H1 (cell line): ENCODE results near the gene PLA2G4E. TPM values are rescaled to one million over a fixed set of nuclear protein-coding genes. Genes with fewer than 3 reads are reported as not detected.
A peak's percentile ranks its signal among the peaks of the same experiment; 100 is the strongest.

ENCODE experiments used
- CTCF ChIA-PET: fragments of 300-600 bp; sonication (Branson Sonifier 250); formaldehyde crosslinking; loops from one replicate; lab custom pipeline; 2021; ENCODE audit not compliant: partially characterized antibody; lab: Charles Lee
- POLR2A ChIA-PET: fragments of 300-600 bp; sonication (Branson Sonifier 250); formaldehyde crosslinking; loops from one replicate; lab custom pipeline; 2021; ENCODE audit warnings: inconsistent platforms; ENCODE audit not compliant: partially characterized antibody; lab: Charles Lee
- DNase-seq, 2 experiments: peaks; one replicate each; pipeline versions ENCODE4 v3.0.0 to v3.0.0-alpha.2; 2010 to 2022; ENCODE audit warnings: low spot score in 2 of 2, low read depth in 1 of 2, mixed read lengths in 1 of 2
- FAIRE-seq: peaks from 2 replicates; lab custom pipeline; 2011; peaks lifted over from hg19 to GRCh38; lab: Jason Lieb, UNC
- H2AFZ ChIP-seq: 2 replicates; pipeline ENCODE4 v1.8.1; 2012; ENCODE audit warnings: low read length, inconsistent platforms
- H2AK5ac ChIP-seq: 2 replicates; pipeline ENCODE4 v1.6.1; 2013; ENCODE audit warnings: low read depth, low read length
- H2BK120ac ChIP-seq: replicated peaks from 2 replicates; pipeline ENCODE3; 2013; ENCODE audit warnings: low read depth, low read length, inconsistent platforms
- H2BK12ac ChIP-seq: 2 replicates; pipeline ENCODE4 v1.6.1; 2013; ENCODE audit warnings: low read depth, low read length
- H2BK15ac ChIP-seq: 2 replicates; pipeline ENCODE4 v1.6.1; 2013; ENCODE audit warnings: low read length
- H2BK20ac ChIP-seq: 2 replicates; pipeline ENCODE4 v1.6.1; 2013; ENCODE audit warnings: low read length
- H2BK5ac ChIP-seq: 2 replicates; pipeline ENCODE4 v1.6.1; 2013; ENCODE audit warnings: low read depth, low read length
- H3K14ac ChIP-seq: 2 replicates; pipeline ENCODE4 v1.6.1; 2013; ENCODE audit warnings: inconsistent platforms; ENCODE audit not compliant: insufficient read length
- H3K18ac ChIP-seq: 2 replicates; pipeline ENCODE4 v1.6.1; 2013; ENCODE audit warnings: low read length; ENCODE audit errors: extremely low read depth
- H3K23ac ChIP-seq: 2 replicates; pipeline ENCODE4 v1.6.1; 2013; ENCODE audit warnings: inconsistent platforms; ENCODE audit not compliant: insufficient read length
- H3K23me2 ChIP-seq: 2 replicates; pipeline ENCODE4 v1.6.1; 2013; ENCODE audit warnings: low read depth, low read length
- H3K27ac ChIP-seq: 2 replicates; pipeline ENCODE4 v1.6.1; 2011; ENCODE audit warnings: low read depth, low read length, inconsistent platforms
- H3K27me3 ChIP-seq, 4 experiments: replicated peaks in 1 of 4; 1 replicate in 1 of 4; 2 replicates in 3 of 4; pipeline versions ENCODE4 v1.6.1 to v1.8.1; 2011 to 2013; ENCODE audit warnings: low read length in 3 of 4, mild to moderate bottlenecking in 3 of 4, inconsistent platforms in 2 of 4, mixed read lengths in 2 of 4, moderate library complexity in 1 of 4; ENCODE audit not compliant: control insufficient read depth in 3 of 4, insufficient read depth in 3 of 4; ENCODE audit errors: extremely low read depth in 1 of 4
- H3K36me3 ChIP-seq, 4 experiments: 2 replicates each; pipeline versions ENCODE4 v1.6.1 to v1.8.1; 2011 to 2013; ENCODE audit warnings: mild to moderate bottlenecking in 4 of 4, low read length in 3 of 4, moderate library complexity in 2 of 4, control low read depth in 1 of 4, inconsistent platforms in 1 of 4; ENCODE audit not compliant: insufficient read depth in 4 of 4, control insufficient read depth in 2 of 4
- H3K4ac ChIP-seq: replicated peaks from 2 replicates; pipeline ENCODE3; 2013; ENCODE audit warnings: low read length, low read depth, mixed read lengths, inconsistent platforms; ENCODE audit not compliant: insufficient read length
- H3K4me1 ChIP-seq, 4 experiments: replicated peaks in 1 of 4; 1 replicate in 1 of 4; 2 replicates in 3 of 4; pipeline versions ENCODE4 v1.6.1 to v1.8.1; 2011 to 2013; ENCODE audit warnings: low read length in 3 of 4, inconsistent platforms in 2 of 4, mixed read lengths in 1 of 4; ENCODE audit not compliant: insufficient read depth in 4 of 4, control insufficient read depth in 3 of 4
- H3K4me2 ChIP-seq, 2 experiments: 2 replicates each; pipeline versions ENCODE4 v1.6.1 to v1.8.1; 2011 to 2013; ENCODE audit warnings: low read depth in 2 of 2, low read length in 2 of 2, control low read depth in 1 of 2, inconsistent platforms in 1 of 2, mild to moderate bottlenecking in 1 of 2; ENCODE audit not compliant: insufficient read depth in 1 of 2
- H3K4me3 ChIP-seq, 4 experiments: fragments of 200-600, 300-600 bp in 1 of 4; sonication (generic), shearing (Covaris generic), sonication (Bioruptor Twin) in 1 of 4; 2 replicates each; pipeline versions ENCODE4 v1.5.1 to v1.8.1; 2011 to 2016; ENCODE audit warnings: low read length in 4 of 4, low read depth in 3 of 4, control low read depth in 2 of 4, inconsistent platforms in 2 of 4, mild to moderate bottlenecking in 2 of 4, mixed read lengths in 1 of 4, moderate library complexity in 1 of 4; ENCODE audit not compliant: insufficient read depth in 2 of 4; ENCODE audit errors: extremely low read depth in 1 of 4
- H3K56ac ChIP-seq: replicated peaks from 2 replicates; pipeline ENCODE3; 2013; ENCODE audit warnings: low read depth, mild to moderate bottlenecking, mixed read lengths, low read length, inconsistent platforms; ENCODE audit not compliant: insufficient read length
- H3K79me1 ChIP-seq: 2 replicates; pipeline ENCODE4 v1.6.1; 2013; ENCODE audit warnings: low read depth, low read length, control low read depth
- H3K79me2 ChIP-seq, 2 experiments: 2 replicates each; pipeline versions ENCODE4 v1.6.1 to v1.8.1; 2012 to 2013; ENCODE audit warnings: low read length in 2 of 2, mild to moderate bottlenecking in 2 of 2, inconsistent platforms in 1 of 2; ENCODE audit not compliant: insufficient read depth in 2 of 2, control insufficient read depth in 1 of 2
- H3K9ac ChIP-seq, 4 experiments: replicated peaks in 1 of 4; 1 replicate in 1 of 4; 2 replicates in 3 of 4; pipeline versions ENCODE4 v1.6.1 to v1.8.1; 2011 to 2013; ENCODE audit warnings: low read depth in 3 of 4, low read length in 3 of 4, control low read depth in 2 of 4, mild to moderate bottlenecking in 2 of 4, moderate library complexity in 2 of 4, inconsistent platforms in 1 of 4; ENCODE audit errors: extremely low read depth in 1 of 4
- H3K9me3 ChIP-seq, 2 experiments: 2 replicates each; pipeline versions ENCODE4 v1.6.1 to v1.8.1; 2012 to 2013; ENCODE audit warnings: mild to moderate bottlenecking in 2 of 2, moderate library complexity in 2 of 2, control low read depth in 1 of 2, inconsistent platforms in 1 of 2, low read depth in 1 of 2, low read length in 1 of 2, mixed read lengths in 1 of 2; ENCODE audit not compliant: insufficient read depth in 2 of 2
- H4K20me1 ChIP-seq, 2 experiments: replicated peaks in 1 of 2; 2 replicates each; pipeline versions ENCODE3 to v1.8.1; 2011 to 2013; ENCODE audit warnings: inconsistent platforms in 2 of 2, low read length in 2 of 2, mild to moderate bottlenecking in 1 of 2; ENCODE audit not compliant: insufficient read depth in 2 of 2, control insufficient read depth in 1 of 2
- H4K5ac ChIP-seq: 2 replicates; pipeline ENCODE4 v1.6.1; 2013; ENCODE audit warnings: low read length, low read depth, mixed read lengths, inconsistent platforms; ENCODE audit not compliant: insufficient read length
- H4K8ac ChIP-seq: 2 replicates; pipeline ENCODE4 v1.8.0; 2013; ENCODE audit warnings: mild to moderate bottlenecking, moderate library complexity, low read length, inconsistent platforms; ENCODE audit not compliant: insufficient read depth; ENCODE audit errors: extremely low read depth
- H4K91ac ChIP-seq: replicated peaks from 2 replicates; pipeline ENCODE3; 2013; ENCODE audit warnings: low read length, mixed read lengths, inconsistent platforms; ENCODE audit not compliant: insufficient read length
- BACH1 ChIP-seq: IDR thresholded peaks from 2 replicates; pipeline ENCODE4 v1.6.1; 2012; ENCODE audit warnings: low read length, improper control_type of control experiment
- BCL11A ChIP-seq, 2 experiments: IDR thresholded peaks; one replicate each; pipeline ENCODE4 v1.6.1; 2011; ENCODE audit warnings: low read depth in 2 of 2, low read length in 2 of 2, mild to moderate bottlenecking in 2 of 2
- BRCA1 ChIP-seq: IDR thresholded peaks from 2 replicates; pipeline ENCODE4 v1.6.1; 2012; ENCODE audit warnings: low read depth, low read length, improper control_type of control experiment
- CREB1 ChIP-seq: IDR thresholded peaks from 2 replicates; pipeline ENCODE4 v1.6.1; 2012; ENCODE audit warnings: inconsistent platforms
- E2F6 ChIP-seq: IDR thresholded peaks from 2 replicates; pipeline ENCODE4 v1.6.1; 2012; ENCODE audit warnings: inconsistent platforms
- EZH2 ChIP-seq: fragments of 200-600 bp; sonication (generic); IDR thresholded peaks from 2 replicates; pipeline ENCODE4 v1.7.1; 2012; ENCODE audit warnings: low read depth, mild to moderate bottlenecking, moderate library complexity, low read length, inconsistent platforms; ENCODE audit not compliant: severe bottlenecking
- HDAC6 ChIP-seq: IDR thresholded peaks from one replicate; pipeline ENCODE4 v1.7.1; 2012; ENCODE audit warnings: low read depth, mild to moderate bottlenecking, inconsistent platforms, low read length, moderate library complexity
- KDM1A ChIP-seq: fragments of 200-600, 300-600 bp; sonication (generic); IDR thresholded peaks from 2 replicates; pipeline ENCODE4 v1.7.1; 2016; ENCODE audit warnings: mild to moderate bottlenecking, low read length, borderline replicate concordance
- MAFK ChIP-seq: IDR thresholded peaks from 2 replicates; pipeline ENCODE4 v1.6.1; 2012; ENCODE audit warnings: low read depth, mild to moderate bottlenecking, improper control_type of control experiment, low read length
- NANOG ChIP-seq: IDR thresholded peaks from 2 replicates; pipeline ENCODE4 v1.6.1; 2011; ENCODE audit warnings: low read length, low read depth, mild to moderate bottlenecking, inconsistent platforms; ENCODE audit not compliant: insufficient read depth, poor library complexity, severe bottlenecking
- POLR2A ChIP-seq, 2 experiments: IDR thresholded peaks; 1 replicate in 1 of 2; 2 replicates in 1 of 2; pipeline ENCODE4 v1.6.1; 2011; ENCODE audit warnings: low read depth in 2 of 2, low read length in 2 of 2, mild to moderate bottlenecking in 2 of 2; ENCODE audit errors: control extremely low read depth in 1 of 2
- SP2 ChIP-seq: IDR thresholded peaks from 2 replicates; pipeline ENCODE4 v1.6.1; 2012; ENCODE audit warnings: mild to moderate bottlenecking, low read length, inconsistent platforms
- TAF1 ChIP-seq: IDR thresholded peaks from 2 replicates; pipeline ENCODE4 v1.6.1; 2011; ENCODE audit warnings: mild to moderate bottlenecking, low read depth, low read length
- TEAD4 ChIP-seq: IDR thresholded peaks from 2 replicates; pipeline ENCODE4 v1.6.1; 2012; ENCODE audit warnings: low read depth, low read length, inconsistent platforms, mixed read lengths
- WGBS, 2 experiments: shearing (Covaris generic) in 1 of 2; methylation state at CpG; one replicate each; pipeline versions ENCODE4 v1.1.6 to v1.1.7; 2013 to 2015; ENCODE audit warnings: low lambda C conversion rate in 2 of 2, mixed read lengths in 2 of 2, inconsistent platforms in 1 of 2, low coverage in 1 of 2, missing lambda C conversion rate in 1 of 2; ENCODE audit not compliant: insufficient replicate concordance in 2 of 2, insufficient coverage in 1 of 2, insufficient read length in 1 of 2; ENCODE audit errors: extremely low coverage in 1 of 2, missing lambda C conversion rate in 1 of 2; 5-methylcytosine and 5-hydroxymethylcytosine counted together
- polyA plus RNA-seq, 7 experiments: library from polyadenylated mRNA; depleted of rRNA in 3 of 7; stranded (reverse) in 5 of 7; unstranded in 2 of 7; fragments of >200 nt in 5 of 7; fragments of 200-250 nt in 2 of 7; gene quantifications; 1 replicate in 5 of 7; 2 replicates in 1 of 7; 4 replicates in 1 of 7; pipeline versions ENCODE4 v1.2.1 to v1.2.3, GENCODE V29; 2011 to 2013; ENCODE audit warnings: missing spikeins in 2 of 7, mixed read lengths in 2 of 7
- total RNA-seq: library from RNA; stranded (reverse); fragmentation: NEBNext Ultra II Directional; extraction: Animal tissue kit (Norgen Biotek cat#: 25700); gene quantifications from 2 replicates; pipeline ENCODE4 v1.2.1, GENCODE V29; 2021

The PLA2G4E gene
- total and polyA plus RNA-seq, 2 of the 8 experiments (the other 6 are each of a cell fraction or from before 2014, with no cell fraction given) = 0.03 TPM; not detected in 1

DNA sequence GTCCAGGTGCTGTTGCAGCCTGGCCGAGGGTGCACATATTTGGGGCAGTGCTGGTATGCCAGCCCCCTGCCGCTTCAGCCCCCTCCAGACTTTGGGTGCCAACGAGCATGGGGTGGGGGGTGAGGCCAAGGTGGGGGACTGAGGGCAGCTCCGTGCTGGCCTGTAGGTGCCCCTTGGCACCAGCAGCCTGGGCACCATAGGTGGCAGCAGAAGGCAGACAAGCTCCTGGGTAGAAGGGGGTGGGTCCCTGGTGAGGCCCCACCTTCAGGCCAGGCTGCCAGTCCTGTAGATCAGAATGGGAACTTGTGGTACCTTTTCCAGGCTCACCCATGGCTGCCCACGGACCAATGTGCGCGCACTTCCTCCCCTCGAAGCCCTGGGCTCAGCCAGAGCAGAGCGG lies 16.1 kb upstream of the PLA2G4E start:
- no peak for DNase-seq
- H3K9me3 ChIP-seq = peaks cover 0 to 3% of the 10 kb centered on the region in 2 experiments; a peak in 1 of 4 replicates
- 92% methylated on average over 8 of the region's 9 CpGs; no CpG with 5 or more reads in 1 of the 2 experiments for WGBS, 2 experiments
- H3K36me3 ChIP-seq = no peaks in the 10 kb centered on the region
- no peak overlapping the region for H3K23ac ChIP-seq
- CTCF ChIA-PET = interaction anchor here (1.2 to 3.2 kb wide), 7 partner anchors 9 to 117 kb away, joined by 3 to 18 read pairs (median 4); no protein-coding TSS in a partner anchor
- H2BK15ac ChIP-seq = peak overlapping the region; percentile 72; the same call in 1 of the 2 replicates
- H4K8ac ChIP-seq = no peak overlapping the region
- no peak overlapping the region for H4K5ac ChIP-seq
- H3K79me2 ChIP-seq = no peaks in the 10 kb centered on the region
- H3K27me3 ChIP-seq = no peaks in the 10 kb centered on the region; a peak in 1 of 7 replicates
- no peak overlapping the region for H3K18ac ChIP-seq
- no peak overlapping the region for H2AK5ac ChIP-seq
- H3K79me1 ChIP-seq = no peaks in the 10 kb centered on the region
- H2BK120ac ChIP-seq = no peak overlapping the region
- no peak overlapping the region for H3K4ac ChIP-seq
- H2BK12ac ChIP-seq = no peak overlapping the region
- no peak overlapping the region for H3K56ac ChIP-seq
- no peak for FAIRE-seq
- peaks cover 2 to 4% (median 3%) of the 10 kb centered on the region in 4 experiments; a peak in 5 of 7 replicates for H3K4me1 ChIP-seq
- no peak overlapping the region for H3K9ac ChIP-seq
- no peak overlapping the region for H2AFZ ChIP-seq
- H3K4me2 ChIP-seq = no peak overlapping the region
- H3K4me3 ChIP-seq = no peak overlapping the region
- POLR2A ChIA-PET = interaction anchor here (1.2 to 1.9 kb wide), 2 partner anchors 10 to 12 kb away, joined by 3 to 7 read pairs; no protein-coding TSS in a partner anchor
- peaks cover 3% of the 10 kb centered on the region; the same call in 1 of the 2 replicates for H3K23me2 ChIP-seq
- H2BK20ac ChIP-seq = no peak overlapping the region
- TF ChIP-seq E2F6 = no peak
- no peak for TF ChIP-seq CREB1
- no peak for TF ChIP-seq TEAD4
- TF ChIP-seq BCL11A (IDR thresholded peaks at IDR 0.05; ENCODE audit: low read depth in 2 of 2, low read length in 2 of 2) = no peak
- TF ChIP-seq MAFK = no peak
- TF ChIP-seq SP2 = no peak
- no peak for TF ChIP-seq HDAC6
- no peak for TF ChIP-seq POLR2A (IDR thresholded peaks at IDR 0.05; ENCODE audit: control extremely low read depth in 1 of 2, low read depth in 2 of 2, low read length in 2 of 2)
- TF ChIP-seq NANOG = no peak
- no peak for TF ChIP-seq BACH1
- TF ChIP-seq KDM1A = no peak
- TF ChIP-seq BRCA1 = no peak
- no peak for TF ChIP-seq EZH2
- no peak for TF ChIP-seq TAF1
- TF ChIP-seq, all 59 proteins: peak for 0
- H3K27ac ChIP-seq = no peak overlapping the region
- H2BK5ac ChIP-seq = no peak overlapping the region
- H3K14ac ChIP-seq = no peak overlapping the region
- no peaks in the 10 kb centered on the region for H4K20me1 ChIP-seq
- no peak overlapping the region for H4K91ac ChIP-seq
